NB4 (cell line): ENCODE measurements around the gene RAP1GAP.

Experiments
- POLR2A ChIP-seq: IDR thresholded peaks from 2 replicates; pipeline ENCODE4 v1.6.1; 2011; ENCODE audit warnings: mild to moderate bottlenecking; ENCODE audit not compliant: insufficient read length; ENCODE audit errors: extremely low read depth
- TF ChIP-seq, protein P1 (sequence below): IDR thresholded peaks from one replicate; pipeline ENCODE4 v1.5.1; 2012; ENCODE audit warnings: low read depth, low read length

DNA sequence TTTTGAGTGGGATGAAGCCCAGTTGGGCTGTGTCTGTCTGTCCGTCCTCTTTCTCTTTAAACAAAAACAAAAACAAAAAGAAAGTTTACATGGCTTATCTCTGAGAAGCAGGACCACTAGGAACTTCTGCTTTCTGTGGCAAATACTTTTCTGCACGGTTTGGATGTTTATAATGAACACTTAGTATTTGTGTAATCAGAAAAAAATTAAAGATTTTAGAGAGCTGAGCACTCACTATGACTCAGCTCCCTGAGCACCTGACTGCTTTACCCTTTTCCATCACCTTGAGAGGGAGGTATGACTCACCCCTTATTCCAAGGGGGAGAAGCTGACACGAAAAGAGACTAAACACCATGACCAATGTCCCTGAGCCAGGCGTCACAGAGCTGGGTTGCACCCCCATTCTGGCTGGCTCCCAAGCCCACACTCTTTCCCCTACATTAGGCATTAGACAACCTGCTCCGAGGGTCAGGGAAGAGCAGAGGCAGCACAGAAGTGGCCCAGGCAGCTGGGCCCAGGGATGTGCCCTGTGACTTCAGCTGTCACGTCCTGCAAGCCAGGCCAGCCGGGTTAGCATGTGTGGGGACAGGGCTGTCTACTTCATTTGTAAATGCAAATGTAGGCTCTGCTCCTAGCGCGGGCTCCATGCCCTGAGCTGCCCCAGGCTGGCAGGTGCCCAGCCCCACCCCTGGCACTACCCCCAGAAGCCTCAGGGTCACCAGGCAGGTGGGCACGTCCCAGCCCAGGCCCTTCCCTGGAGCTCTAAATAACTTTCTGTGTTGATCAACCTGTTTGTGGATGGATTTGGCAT lies 30.4 kb downstream of the RAP1GAP start:
- no peak for TF ChIP-seq POLR2A
- TF ChIP-seq, protein P1, sequence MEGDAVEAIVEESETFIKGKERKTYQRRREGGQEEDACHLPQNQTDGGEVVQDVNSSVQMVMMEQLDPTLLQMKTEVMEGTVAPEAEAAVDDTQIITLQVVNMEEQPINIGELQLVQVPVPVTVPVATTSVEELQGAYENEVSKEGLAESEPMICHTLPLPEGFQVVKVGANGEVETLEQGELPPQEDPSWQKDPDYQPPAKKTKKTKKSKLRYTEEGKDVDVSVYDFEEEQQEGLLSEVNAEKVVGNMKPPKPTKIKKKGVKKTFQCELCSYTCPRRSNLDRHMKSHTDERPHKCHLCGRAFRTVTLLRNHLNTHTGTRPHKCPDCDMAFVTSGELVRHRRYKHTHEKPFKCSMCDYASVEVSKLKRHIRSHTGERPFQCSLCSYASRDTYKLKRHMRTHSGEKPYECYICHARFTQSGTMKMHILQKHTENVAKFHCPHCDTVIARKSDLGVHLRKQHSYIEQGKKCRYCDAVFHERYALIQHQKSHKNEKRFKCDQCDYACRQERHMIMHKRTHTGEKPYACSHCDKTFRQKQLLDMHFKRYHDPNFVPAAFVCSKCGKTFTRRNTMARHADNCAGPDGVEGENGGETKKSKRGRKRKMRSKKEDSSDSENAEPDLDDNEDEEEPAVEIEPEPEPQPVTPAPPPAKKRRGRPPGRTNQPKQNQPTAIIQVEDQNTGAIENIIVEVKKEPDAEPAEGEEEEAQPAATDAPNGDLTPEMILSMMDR = no peak
